Neuronal stem cell (in vitro differentiated cells): ENCODE results near the gene ZNHIT2.

Experiments
- DNase-seq: peaks from one replicate; pipeline ENCODE4 v3.0.0-alpha.2; 2013; ENCODE audit warnings: low spot score
- H2AFZ ChIP-seq: one replicate; pipeline ENCODE4 v1.6.1; 2013; ENCODE audit warnings: mild to moderate bottlenecking, low read length, inconsistent platforms
- H2AK5ac ChIP-seq: 2 replicates; pipeline ENCODE4 v1.6.1; 2013; ENCODE audit warnings: low read depth, mild to moderate bottlenecking, inconsistent platforms, low read length, moderate library complexity, mixed read lengths
- H2BK120ac ChIP-seq: 2 replicates; pipeline ENCODE4 v1.6.1; 2013; ENCODE audit warnings: low read depth, mild to moderate bottlenecking, inconsistent platforms, low read length, moderate library complexity, mixed read lengths
- H2BK12ac ChIP-seq: one replicate; pipeline ENCODE4 v1.6.1; 2013; ENCODE audit warnings: low read length, inconsistent platforms
- H2BK15ac ChIP-seq: 2 replicates; pipeline ENCODE4 v1.6.1; 2013; ENCODE audit warnings: mild to moderate bottlenecking, low read length, inconsistent platforms, mixed read lengths
- H2BK5ac ChIP-seq: one replicate; pipeline ENCODE4 v1.6.1; 2013; ENCODE audit warnings: inconsistent platforms, mild to moderate bottlenecking, low read length, moderate library complexity
- H3K14ac ChIP-seq: one replicate; pipeline ENCODE4 v1.6.1; 2013; ENCODE audit warnings: low read length, inconsistent platforms
- H3K18ac ChIP-seq: 2 replicates; pipeline ENCODE4 v1.6.1; 2013; ENCODE audit warnings: low read length, inconsistent platforms
- H3K23ac ChIP-seq: 2 replicates; pipeline ENCODE4 v1.6.1; 2013; ENCODE audit warnings: low read depth, mild to moderate bottlenecking, mixed read lengths, low read length, inconsistent platforms; ENCODE audit not compliant: poor library complexity
- H3K27ac ChIP-seq: replicated peaks from 3 replicates; pipeline ENCODE4 v1.5.1; 2013; ENCODE audit warnings: low read length, inconsistent platforms
- H3K27me3 ChIP-seq, 3 experiments: 2 replicates each; pipeline ENCODE4 v1.6.1; 2013; ENCODE audit warnings: low read length in 3 of 3, mild to moderate bottlenecking in 2 of 3, inconsistent platforms in 1 of 3, low read depth in 1 of 3, mixed read lengths in 1 of 3, moderate library complexity in 1 of 3; ENCODE audit not compliant: control insufficient read depth in 3 of 3, insufficient read depth in 3 of 3
- H3K36me3 ChIP-seq, 2 donors: replicated peaks in 1 of 2; 2 replicates each; pipeline ENCODE4 v1.6.1; 2013; ENCODE audit warnings: low read length in 2 of 2; ENCODE audit not compliant: control insufficient read depth in 2 of 2, insufficient read depth in 2 of 2
- H3K4ac ChIP-seq: 2 replicates; pipeline ENCODE4 v1.6.1; 2013; ENCODE audit warnings: inconsistent platforms, mild to moderate bottlenecking, low read length, moderate library complexity
- H3K4me1 ChIP-seq, 2 donors: 1 replicate in 1 of 2; 2 replicates in 1 of 2; pipeline ENCODE4 v1.6.1; 2013; ENCODE audit warnings: low read length in 2 of 2, low read depth in 1 of 2; ENCODE audit not compliant: control insufficient read depth in 2 of 2, insufficient read depth in 1 of 2
- H3K4me2 ChIP-seq: one replicate; pipeline ENCODE4 v1.6.1; 2013; ENCODE audit warnings: mild to moderate bottlenecking, low read length, inconsistent platforms; ENCODE audit not compliant: insufficient read depth, poor library complexity, severe bottlenecking
- H3K4me3 ChIP-seq, 2 donors: 2 replicates each; pipeline ENCODE4 v1.5.1; 2013; ENCODE audit warnings: low read length in 2 of 2, mild to moderate bottlenecking in 2 of 2, inconsistent platforms in 1 of 2, moderate library complexity in 1 of 2
- H3K79me1 ChIP-seq: one replicate; pipeline ENCODE4 v1.6.1; 2013; ENCODE audit warnings: low read depth, mild to moderate bottlenecking, inconsistent platforms, low read length, moderate library complexity
- H3K9ac ChIP-seq: one replicate; pipeline ENCODE4 v1.6.1; 2013; ENCODE audit warnings: mild to moderate bottlenecking, low read depth, low read length, inconsistent platforms; ENCODE audit not compliant: poor library complexity
- H3K9me3 ChIP-seq, 2 donors: replicated peaks in 1 of 2; 2 replicates each; pipeline versions ENCODE3 to v1.6.1; 2013; ENCODE audit warnings: low read length in 2 of 2, mild to moderate bottlenecking in 2 of 2, inconsistent platforms in 1 of 2, low read depth in 1 of 2, mixed read lengths in 1 of 2, moderate library complexity in 1 of 2; ENCODE audit not compliant: control insufficient read depth in 2 of 2, insufficient read depth in 1 of 2
- H4K8ac ChIP-seq: one replicate; pipeline ENCODE4 v1.6.1; 2013; ENCODE audit warnings: low read depth, mild to moderate bottlenecking, inconsistent platforms, low read length, moderate library complexity
- H4K91ac ChIP-seq: one replicate; pipeline ENCODE4 v1.6.1; 2013; ENCODE audit warnings: low read length, low read depth, mild to moderate bottlenecking, inconsistent platforms; ENCODE audit not compliant: poor library complexity
- WGBS, 2 donors: extraction: QIAGEN DNeasy Blood & Tissue Kit; methylation state at CpG; one replicate each; pipeline ENCODE4 v1.1.7; 2013; ENCODE audit warnings: missing lambda C conversion rate in 2 of 2, mixed read lengths in 1 of 2; ENCODE audit not compliant: insufficient read length in 2 of 2, insufficient replicate concordance in 1 of 2; ENCODE audit errors: extremely low coverage in 2 of 2; 5-methylcytosine and 5-hydroxymethylcytosine counted together

Gene ZNHIT2

GRCh38 chr11:65115361-65116082, 2.0 kb downstream of the ZNHIT2 start:
- Histone ChIP-seq H3K14ac (no peak overlapping the region), H3K27ac (no peak overlapping the region), H2BK12ac (no peak overlapping the region), H3K9me3 (no peaks in the 10 kb centered on the region), H3K4me3 (no peak overlapping the region), H3K27me3 (no peaks in the 10 kb centered on the region), H3K4me2 (no peak overlapping the region), H2AFZ (no peak overlapping the region), H2BK120ac (no peak overlapping the region), H2BK15ac (no peak overlapping the region), H3K36me3 (peaks cover 18 to 62% of the 10 kb centered on the region in 2 donors), H3K79me1 (peaks cover 15% of the 10 kb centered on the region), H3K9ac (no peak overlapping the region), H2BK5ac (no peak overlapping the region), H3K4ac (no peak overlapping the region), H4K91ac (no peak overlapping the region), H3K18ac (no peak overlapping the region), H3K4me1 (peaks cover 10 to 19% of the 10 kb centered on the region in 2 donors), H4K8ac (peak overlapping the region; percentile 20), H2AK5ac (no peak overlapping the region), H3K23ac (peak overlapping the region; percentile 34)
- WGBS, 2 donors: no CpG with 5 or more reads among the region's 21 CpGs
- DNase-seq: no peak

GRCh38 chr11:65114538-65115171, 2.8 kb downstream of the ZNHIT2 start:
- Histone ChIP-seq H2BK5ac (no peak overlapping the region), H3K27me3 (no peaks in the 10 kb centered on the region), H3K4me2 (no peak overlapping the region), H3K27ac (no peak overlapping the region), H2BK12ac (no peak overlapping the region), H3K14ac (no peak overlapping the region), H2AFZ (no peak overlapping the region), H3K4me3 (no peak overlapping the region), H3K36me3 (peaks cover 13 to 54% of the 10 kb centered on the region in 2 donors), H2AK5ac (no peak overlapping the region), H3K4ac (no peak overlapping the region), H3K79me1 (peaks cover 15% of the 10 kb centered on the region), H3K4me1 (peaks cover 10 to 21% of the 10 kb centered on the region in 2 donors), H3K9ac (no peak overlapping the region), H4K8ac (no peak overlapping the region), H3K9me3 (no peaks in the 10 kb centered on the region), H2BK120ac (no peak overlapping the region), H3K18ac (no peak overlapping the region), H4K91ac (no peak overlapping the region), H3K23ac (no peak overlapping the region), H2BK15ac (no peak overlapping the region)
- no peak for DNase-seq
- no CpG with 5 or more reads among the region's 11 CpGs for WGBS, 2 donors

- Histone ChIP-seq H4K8ac (no peak overlapping the region), H2AFZ (no peak overlapping the region), H3K27ac (no peak overlapping the region), H3K9ac (no peak overlapping the region), H3K9me3 (no peaks in the 10 kb centered on the region), H3K4me1 (peaks cover 10 to 21% of the 10 kb centered on the region in 2 donors), H3K18ac (no peak overlapping the region), H3K79me1 (peaks cover 15% of the 10 kb centered on the region), H3K14ac (no peak overlapping the region), H2BK120ac (no peak overlapping the region), H3K4ac (no peak overlapping the region), H2BK5ac (no peak overlapping the region), H3K27me3 (no peaks in the 10 kb centered on the region), H3K4me2 (no peak overlapping the region), H4K91ac (no peak overlapping the region), H2BK12ac (no peak overlapping the region), H3K36me3 (peaks cover 16 to 49% of the 10 kb centered on the region in 2 donors), H3K23ac (no peak overlapping the region), H3K4me3 (no peak overlapping the region), H2BK15ac (no peak overlapping the region), H2AK5ac (no peak overlapping the region)
- DNase-seq: no peak
- no CpG with 5 or more reads among the region's 6 CpGs for WGBS, 2 donors
Observed at GRCh38 chr11:65113839-65114238, 3.7 kb downstream of the ZNHIT2 start.

GRCh38 chr11:65113361-65113756, 4.1 kb downstream of the ZNHIT2 start:
- Histone ChIP-seq H3K14ac (no peak overlapping the region), H2BK5ac (peak overlapping the region; percentile 79), H2BK12ac (no peak overlapping the region), H3K4me3 (peak overlapping the region; percentile 97), H4K8ac (no peak overlapping the region), H2BK120ac (no peak overlapping the region), H3K18ac (no peak overlapping the region), H3K9ac (peak overlapping the region; percentile 94), H3K27ac (no peak overlapping the region), H3K27me3 (no peaks in the 10 kb centered on the region), H3K79me1 (peaks cover 15% of the 10 kb centered on the region), H3K4me1 (peaks cover 10 to 21% of the 10 kb centered on the region in 2 donors), H2BK15ac (no peak overlapping the region), H3K9me3 (no peaks in the 10 kb centered on the region), H3K4ac (no peak overlapping the region), H4K91ac (no peak overlapping the region), H2AK5ac (peak overlapping the region; percentile 89), H2AFZ (no peak overlapping the region), H3K4me2 (peak overlapping the region; percentile 94), H3K23ac (no peak overlapping the region), H3K36me3 (peaks cover 14 to 47% of the 10 kb centered on the region in 2 donors)
- WGBS, 2 donors: no CpG with 5 or more reads among the region's 14 CpGs
- no peak for DNase-seq
